H1 (cell line): ENCODE results near the gene DLST. TPM values are rescaled to one million over a fixed set of nuclear protein-coding genes. Genes with fewer than 3 reads are reported as not detected.
A peak's percentile ranks its signal among the peaks of the same experiment; 100 is the strongest.

ENCODE experiments used
- CTCF ChIA-PET: fragments of 300-600 bp; sonication (Branson Sonifier 250); formaldehyde crosslinking; loops from one replicate; lab custom pipeline; 2021; ENCODE audit not compliant: partially characterized antibody; lab: Charles Lee
- POLR2A ChIA-PET: fragments of 300-600 bp; sonication (Branson Sonifier 250); formaldehyde crosslinking; loops from one replicate; lab custom pipeline; 2021; ENCODE audit warnings: inconsistent platforms; ENCODE audit not compliant: partially characterized antibody; lab: Charles Lee
- DNase-seq, 2 experiments: peaks; one replicate each; pipeline versions ENCODE4 v3.0.0 to v3.0.0-alpha.2; 2010 to 2022; ENCODE audit warnings: low spot score in 2 of 2, low read depth in 1 of 2, mixed read lengths in 1 of 2
- FAIRE-seq: peaks from 2 replicates; lab custom pipeline; 2011; peaks lifted over from hg19 to GRCh38; lab: Jason Lieb, UNC
- H2AFZ ChIP-seq: 2 replicates; pipeline ENCODE4 v1.8.1; 2012; ENCODE audit warnings: low read length, inconsistent platforms
- H2AK5ac ChIP-seq: 2 replicates; pipeline ENCODE4 v1.6.1; 2013; ENCODE audit warnings: low read depth, low read length
- H2BK120ac ChIP-seq: replicated peaks from 2 replicates; pipeline ENCODE3; 2013; ENCODE audit warnings: low read depth, low read length, inconsistent platforms
- H2BK12ac ChIP-seq: 2 replicates; pipeline ENCODE4 v1.6.1; 2013; ENCODE audit warnings: low read depth, low read length
- H2BK15ac ChIP-seq: 2 replicates; pipeline ENCODE4 v1.6.1; 2013; ENCODE audit warnings: low read length
- H2BK20ac ChIP-seq: 2 replicates; pipeline ENCODE4 v1.6.1; 2013; ENCODE audit warnings: low read length
- H2BK5ac ChIP-seq: 2 replicates; pipeline ENCODE4 v1.6.1; 2013; ENCODE audit warnings: low read depth, low read length
- H3K14ac ChIP-seq: 2 replicates; pipeline ENCODE4 v1.6.1; 2013; ENCODE audit warnings: inconsistent platforms; ENCODE audit not compliant: insufficient read length
- H3K18ac ChIP-seq: 2 replicates; pipeline ENCODE4 v1.6.1; 2013; ENCODE audit warnings: low read length; ENCODE audit errors: extremely low read depth
- H3K23ac ChIP-seq: 2 replicates; pipeline ENCODE4 v1.6.1; 2013; ENCODE audit warnings: inconsistent platforms; ENCODE audit not compliant: insufficient read length
- H3K23me2 ChIP-seq: 2 replicates; pipeline ENCODE4 v1.6.1; 2013; ENCODE audit warnings: low read depth, low read length
- H3K27ac ChIP-seq: 2 replicates; pipeline ENCODE4 v1.6.1; 2011; ENCODE audit warnings: low read depth, low read length, inconsistent platforms
- H3K27me3 ChIP-seq, 4 experiments: replicated peaks in 1 of 4; 1 replicate in 1 of 4; 2 replicates in 3 of 4; pipeline versions ENCODE4 v1.6.1 to v1.8.1; 2011 to 2013; ENCODE audit warnings: low read length in 3 of 4, mild to moderate bottlenecking in 3 of 4, inconsistent platforms in 2 of 4, mixed read lengths in 2 of 4, moderate library complexity in 1 of 4; ENCODE audit not compliant: control insufficient read depth in 3 of 4, insufficient read depth in 3 of 4; ENCODE audit errors: extremely low read depth in 1 of 4
- H3K36me3 ChIP-seq, 4 experiments: 2 replicates each; pipeline versions ENCODE4 v1.6.1 to v1.8.1; 2011 to 2013; ENCODE audit warnings: mild to moderate bottlenecking in 4 of 4, low read length in 3 of 4, moderate library complexity in 2 of 4, control low read depth in 1 of 4, inconsistent platforms in 1 of 4; ENCODE audit not compliant: insufficient read depth in 4 of 4, control insufficient read depth in 2 of 4
- H3K4ac ChIP-seq: replicated peaks from 2 replicates; pipeline ENCODE3; 2013; ENCODE audit warnings: low read length, low read depth, mixed read lengths, inconsistent platforms; ENCODE audit not compliant: insufficient read length
- H3K4me1 ChIP-seq, 4 experiments: replicated peaks in 1 of 4; 1 replicate in 1 of 4; 2 replicates in 3 of 4; pipeline versions ENCODE4 v1.6.1 to v1.8.1; 2011 to 2013; ENCODE audit warnings: low read length in 3 of 4, inconsistent platforms in 2 of 4, mixed read lengths in 1 of 4; ENCODE audit not compliant: insufficient read depth in 4 of 4, control insufficient read depth in 3 of 4
- H3K4me2 ChIP-seq, 2 experiments: 2 replicates each; pipeline versions ENCODE4 v1.6.1 to v1.8.1; 2011 to 2013; ENCODE audit warnings: low read depth in 2 of 2, low read length in 2 of 2, control low read depth in 1 of 2, inconsistent platforms in 1 of 2, mild to moderate bottlenecking in 1 of 2; ENCODE audit not compliant: insufficient read depth in 1 of 2
- H3K4me3 ChIP-seq, 4 experiments: fragments of 200-600, 300-600 bp in 1 of 4; sonication (generic), shearing (Covaris generic), sonication (Bioruptor Twin) in 1 of 4; 2 replicates each; pipeline versions ENCODE4 v1.5.1 to v1.8.1; 2011 to 2016; ENCODE audit warnings: low read length in 4 of 4, low read depth in 3 of 4, control low read depth in 2 of 4, inconsistent platforms in 2 of 4, mild to moderate bottlenecking in 2 of 4, mixed read lengths in 1 of 4, moderate library complexity in 1 of 4; ENCODE audit not compliant: insufficient read depth in 2 of 4; ENCODE audit errors: extremely low read depth in 1 of 4
- H3K56ac ChIP-seq: replicated peaks from 2 replicates; pipeline ENCODE3; 2013; ENCODE audit warnings: low read depth, mild to moderate bottlenecking, mixed read lengths, low read length, inconsistent platforms; ENCODE audit not compliant: insufficient read length
- H3K79me1 ChIP-seq: 2 replicates; pipeline ENCODE4 v1.6.1; 2013; ENCODE audit warnings: low read depth, low read length, control low read depth
- H3K79me2 ChIP-seq, 2 experiments: 2 replicates each; pipeline versions ENCODE4 v1.6.1 to v1.8.1; 2012 to 2013; ENCODE audit warnings: low read length in 2 of 2, mild to moderate bottlenecking in 2 of 2, inconsistent platforms in 1 of 2; ENCODE audit not compliant: insufficient read depth in 2 of 2, control insufficient read depth in 1 of 2
- H3K9ac ChIP-seq, 4 experiments: replicated peaks in 1 of 4; 1 replicate in 1 of 4; 2 replicates in 3 of 4; pipeline versions ENCODE4 v1.6.1 to v1.8.1; 2011 to 2013; ENCODE audit warnings: low read depth in 3 of 4, low read length in 3 of 4, control low read depth in 2 of 4, mild to moderate bottlenecking in 2 of 4, moderate library complexity in 2 of 4, inconsistent platforms in 1 of 4; ENCODE audit errors: extremely low read depth in 1 of 4
- H3K9me3 ChIP-seq, 2 experiments: 2 replicates each; pipeline versions ENCODE4 v1.6.1 to v1.8.1; 2012 to 2013; ENCODE audit warnings: mild to moderate bottlenecking in 2 of 2, moderate library complexity in 2 of 2, control low read depth in 1 of 2, inconsistent platforms in 1 of 2, low read depth in 1 of 2, low read length in 1 of 2, mixed read lengths in 1 of 2; ENCODE audit not compliant: insufficient read depth in 2 of 2
- H4K20me1 ChIP-seq, 2 experiments: replicated peaks in 1 of 2; 2 replicates each; pipeline versions ENCODE3 to v1.8.1; 2011 to 2013; ENCODE audit warnings: inconsistent platforms in 2 of 2, low read length in 2 of 2, mild to moderate bottlenecking in 1 of 2; ENCODE audit not compliant: insufficient read depth in 2 of 2, control insufficient read depth in 1 of 2
- H4K5ac ChIP-seq: 2 replicates; pipeline ENCODE4 v1.6.1; 2013; ENCODE audit warnings: low read length, low read depth, mixed read lengths, inconsistent platforms; ENCODE audit not compliant: insufficient read length
- H4K8ac ChIP-seq: 2 replicates; pipeline ENCODE4 v1.8.0; 2013; ENCODE audit warnings: mild to moderate bottlenecking, moderate library complexity, low read length, inconsistent platforms; ENCODE audit not compliant: insufficient read depth; ENCODE audit errors: extremely low read depth
- H4K91ac ChIP-seq: replicated peaks from 2 replicates; pipeline ENCODE3; 2013; ENCODE audit warnings: low read length, mixed read lengths, inconsistent platforms; ENCODE audit not compliant: insufficient read length
- ASH2L ChIP-seq: fragments of 200-600, 300-600 bp; sonication (generic); IDR thresholded peaks from one replicate; pipeline ENCODE4 v1.7.1; 2017; ENCODE audit warnings: low read length
- ATF3 ChIP-seq: IDR thresholded peaks from 2 replicates; pipeline ENCODE4 v1.6.1; 2011; ENCODE audit warnings: low read depth, mild to moderate bottlenecking, low read length; ENCODE audit not compliant: insufficient read depth
- BCL11A ChIP-seq, 2 experiments: IDR thresholded peaks; one replicate each; pipeline ENCODE4 v1.6.1; 2011; ENCODE audit warnings: low read depth in 2 of 2, low read length in 2 of 2, mild to moderate bottlenecking in 2 of 2
- EGR1 ChIP-seq: IDR thresholded peaks from 2 replicates; pipeline ENCODE4 v1.6.1; 2011; ENCODE audit warnings: low read depth, low read length, borderline replicate concordance
- MAFK ChIP-seq: IDR thresholded peaks from 2 replicates; pipeline ENCODE4 v1.6.1; 2012; ENCODE audit warnings: low read depth, mild to moderate bottlenecking, improper control_type of control experiment, low read length
- SRF ChIP-seq: IDR thresholded peaks from 2 replicates; pipeline ENCODE4 v1.6.1; 2011; ENCODE audit warnings: mild to moderate bottlenecking, low read depth, low read length, moderate library complexity
- TBP ChIP-seq: IDR thresholded peaks from 2 replicates; pipeline ENCODE4 v1.6.1; 2011; ENCODE audit warnings: low read depth, low read length, improper control_type of control experiment
- YY1 ChIP-seq: IDR thresholded peaks from 2 replicates; pipeline ENCODE4 v1.6.1; 2011; ENCODE audit warnings: low read depth, mild to moderate bottlenecking, low read length
- WGBS, 2 experiments: shearing (Covaris generic) in 1 of 2; methylation state at CpG; one replicate each; pipeline versions ENCODE4 v1.1.6 to v1.1.7; 2013 to 2015; ENCODE audit warnings: low lambda C conversion rate in 2 of 2, mixed read lengths in 2 of 2, inconsistent platforms in 1 of 2, low coverage in 1 of 2, missing lambda C conversion rate in 1 of 2; ENCODE audit not compliant: insufficient replicate concordance in 2 of 2, insufficient coverage in 1 of 2, insufficient read length in 1 of 2; ENCODE audit errors: extremely low coverage in 1 of 2, missing lambda C conversion rate in 1 of 2; 5-methylcytosine and 5-hydroxymethylcytosine counted together
- long read RNA-seq, 2 experiments: library from RNA in 1 of 2; library from capped mRNA in 1 of 2; stranded (forward); transcript quantifications; one replicate each; pipeline ENCODE4 v2.0.0, GENCODE V29; 2021; ENCODE audit warnings: inconsistent platforms in 1 of 2
- polyA minus RNA-seq, 3 experiments: library from RNA; depleted of rRNA, polyadenylated mRNA; stranded (reverse); fragments of >200 nt; gene quantifications; 1 replicate in 2 of 3; 2 replicates in 1 of 3; pipeline ENCODE4 v1.2.3, GENCODE V29; 2011
- polyA plus RNA-seq, 7 experiments: library from polyadenylated mRNA; depleted of rRNA in 3 of 7; stranded (reverse) in 5 of 7; unstranded in 2 of 7; fragments of >200 nt in 5 of 7; fragments of 200-250 nt in 2 of 7; gene quantifications; 1 replicate in 5 of 7; 2 replicates in 1 of 7; 4 replicates in 1 of 7; pipeline versions ENCODE4 v1.2.1 to v1.2.3, GENCODE V29; 2011 to 2013; ENCODE audit warnings: missing spikeins in 2 of 7, mixed read lengths in 2 of 7
- total RNA-seq: library from RNA; stranded (reverse); fragmentation: NEBNext Ultra II Directional; extraction: Animal tissue kit (Norgen Biotek cat#: 25700); gene quantifications from 2 replicates; pipeline ENCODE4 v1.2.1, GENCODE V29; 2021

Gene DLST
- total RNA-seq, result 111 and 117 TPM in 2 replicates
- 96.5 and 120 TPM in 2 replicates for polyA plus RNA-seq (2011; rRNA removed)
- polyA plus RNA-seq (2011; cell fraction: cytosol; rRNA removed), result 151 TPM
- polyA plus RNA-seq (2011; cell fraction: nucleus; rRNA removed), result 173 TPM
- polyA plus RNA-seq (2012, experiment 1 of 2), result 81.2 to 99.3 TPM (median 96.1 TPM) in 4 replicates
- polyA plus RNA-seq (2012, experiment 2 of 2), result 66.6 TPM
- 49.9 TPM for polyA plus RNA-seq (2013, experiment 1 of 2)
- polyA plus RNA-seq (2013, experiment 2 of 2), result 48.6 TPM
- 159 and 173 TPM in 2 replicates for polyA minus RNA-seq (2011; rRNA and poly(A)+ RNA removed)
- polyA minus RNA-seq (2011; cell fraction: cytosol; rRNA and poly(A)+ RNA removed), result 73.1 TPM
- polyA minus RNA-seq (2011; cell fraction: nucleus; rRNA and poly(A)+ RNA removed), result 68.7 TPM
- long read RNA-seq, experiment 1, transcript DLST-202 (15 exons, 2,838 nt), result major isoform, 14 of 106 reads
- long read RNA-seq, experiment 1, partial matches to known transcripts, result 78 of 106 reads
- long read RNA-seq, experiment 1, other reads (novel, unspliced or antisense), result 12 of 106 reads
- long read RNA-seq, experiment 2, transcript DLST-202 (15 exons, 2,838 nt), result major isoform, 5 of 9 reads
- long read RNA-seq, experiment 2, partial matches to known transcripts, result 0 of 9 reads
- long read RNA-seq, experiment 2, other reads (novel, unspliced or antisense), result 4 of 9 reads

- DNase-seq, result peak; percentile 63 to 95
- H3K23ac ChIP-seq, result no peak within 1 kb of the TSS
- no peak for FAIRE-seq
- peak within 1 kb of the TSS; percentile 65 to 92 for H3K4me2 ChIP-seq
- no peaks in the 10 kb centered on the region; a peak in 3 of 8 replicates for H3K36me3 ChIP-seq
- peaks cover 10 to 25% (median 17%) of the 10 kb centered on the region in 4 experiments for H3K4me1 ChIP-seq
- H3K23me2 ChIP-seq, result peaks cover 7% of the 10 kb centered on the region
- peak within 1 kb of the TSS; percentile 93 for H4K5ac ChIP-seq
- peak within 1 kb of the TSS; percentile 58 for H3K4ac ChIP-seq
- ChIA-PET CTCF (interaction anchor here (1.3 to 17.5 kb wide), 4 partner anchors 8 to 64 kb away, joined by 3 to 364 read pairs (median 7); no protein-coding TSS in a partner anchor), POLR2A (interaction anchor here (0.6 to 6.8 kb wide), 12 partner anchors 8 to 830 kb away, joined by 3 to 57 read pairs (median 4); partner anchors contain the start of gene YLPM1)
- peak within 1 kb of the TSS; percentile 90 for H3K56ac ChIP-seq
- H4K20me1 ChIP-seq, result peaks cover 6 to 23% of the 10 kb centered on the region in 2 experiments
- 4% methylated on average over 38 of the region's 53 CpGs; no CpG with 5 or more reads in 1 of the 2 experiments for WGBS, 2 experiments
- H3K14ac ChIP-seq, result no peak within 1 kb of the TSS
- H3K9me3 ChIP-seq, result no peaks in the 10 kb centered on the region
- peaks cover 7% of the 10 kb centered on the region for H3K79me1 ChIP-seq
- H3K4me3 ChIP-seq, result peak within 1 kb of the TSS; percentile 79 to 98 (median 91)
- peak within 1 kb of the TSS; percentile 83 for H2AFZ ChIP-seq
- no peak within 1 kb of the TSS for H2BK120ac ChIP-seq
- no peaks in the 10 kb centered on the region for H3K27me3 ChIP-seq
- peak within 1 kb of the TSS; percentile 90 for H2BK5ac ChIP-seq
- H4K91ac ChIP-seq, result peak within 1 kb of the TSS; percentile 72
- H2BK12ac ChIP-seq, result no peak within 1 kb of the TSS
- peaks cover 22 to 44% of the 10 kb centered on the region in 2 experiments for H3K79me2 ChIP-seq
- H2BK15ac ChIP-seq, result 0 out of 2 replicates have a peak within 1 kb of the TSS, but pooled peaks have one; percentile 81
- peak within 1 kb of the TSS; percentile 84 to 94 (median 85) for H3K9ac ChIP-seq
- no peak within 1 kb of the TSS for H2BK20ac ChIP-seq
- H3K18ac ChIP-seq, result peak within 1 kb of the TSS; percentile 97
- H4K8ac ChIP-seq, result peak within 1 kb of the TSS; percentile 92
- peak within 1 kb of the TSS; percentile 75; the same call in 1 of the 2 replicates for H2AK5ac ChIP-seq
- peak within 1 kb of the TSS; percentile 79; the same call in 1 of the 2 replicates for H3K27ac ChIP-seq
- TF ChIP-seq ATF3 (no peak), BCL11A (IDR thresholded peaks at IDR 0.05; ENCODE audit: low read depth in 2 of 2, low read length in 2 of 2) (no peak), YY1 (0 out of 2 replicates have a peak, but pooled peaks have one; percentile 10), EGR1 (peak; percentile 54; the same call in 1 of the 2 replicates), SRF (peak; percentile 35; the same call in 1 of the 2 replicates), TBP (peak; percentile 76), ASH2L (peak; percentile 68), MAFK (no peak)
Observed at GRCh38 chr14:74881431-74882102, at the start of gene DLST. TSS of gene DLST (plus strand) at chr14:74881916. CDS start at chr14:74881954, 38 bp downstream.
